DMS153 treated with DMSO at 0.1 percent for 48 hours (cell line): ENCODE measurements around the gene LCA5L.

Source experiments
- DNase-seq: peaks from one replicate; lab custom pipeline; 2025; ENCODE audit not compliant: unreplicated experiment; lab: John Stamatoyannopoulos, UW

The LCA5L gene

DNA sequence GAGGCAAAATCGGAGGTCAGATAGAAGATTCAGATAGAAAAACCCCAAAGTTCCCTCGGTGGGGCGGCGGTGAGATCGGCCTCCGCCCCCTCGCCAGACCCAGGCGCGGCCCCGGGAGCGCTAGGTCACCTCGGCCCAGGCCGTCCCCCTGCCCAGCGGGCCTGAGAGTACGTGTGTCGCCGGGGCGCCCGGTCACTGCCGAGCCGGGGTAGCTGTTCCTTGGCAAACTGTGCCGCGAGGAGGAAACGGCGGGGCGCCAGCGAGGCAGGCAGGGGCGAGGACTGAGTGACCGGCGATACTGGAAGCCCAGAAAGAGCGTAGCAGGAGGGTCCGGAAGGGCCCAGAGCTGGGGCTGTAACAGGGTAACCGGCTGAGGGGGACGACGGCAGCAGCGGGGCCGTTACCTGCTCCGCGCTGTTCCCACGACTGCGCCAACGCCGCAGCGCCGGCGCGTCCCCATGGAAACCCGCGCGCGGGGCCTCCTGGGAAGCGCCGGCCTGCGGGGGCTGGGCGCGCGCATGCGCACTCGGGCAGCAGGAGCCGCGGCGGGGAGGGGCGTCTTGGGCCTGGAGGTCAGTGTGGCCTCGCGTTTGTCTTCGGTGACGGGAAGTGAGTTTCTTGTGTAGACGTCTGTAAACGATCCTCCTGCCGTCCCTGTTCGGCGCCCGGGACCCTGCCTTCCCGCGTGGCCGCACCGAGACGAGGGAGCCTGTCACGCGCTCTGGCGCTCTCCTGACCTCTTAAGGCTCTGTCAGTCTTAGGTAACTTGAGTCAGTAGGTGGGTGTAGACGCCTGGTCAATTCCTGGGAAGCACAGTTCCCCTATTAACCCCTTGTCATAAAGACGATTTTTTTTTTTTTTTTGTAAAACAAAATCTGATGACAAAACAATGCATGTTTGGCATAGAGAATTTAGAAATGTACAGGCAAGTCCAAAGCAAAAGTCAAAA is at the start of gene LCA5L:
TSS of gene LCA5L (minus strand) at position 458 of the 949 bp plus-strand sequence. CDS start 17,285 bp downstream, outside the sequence.
- peak; percentile 86 for DNase-seq

DNA sequence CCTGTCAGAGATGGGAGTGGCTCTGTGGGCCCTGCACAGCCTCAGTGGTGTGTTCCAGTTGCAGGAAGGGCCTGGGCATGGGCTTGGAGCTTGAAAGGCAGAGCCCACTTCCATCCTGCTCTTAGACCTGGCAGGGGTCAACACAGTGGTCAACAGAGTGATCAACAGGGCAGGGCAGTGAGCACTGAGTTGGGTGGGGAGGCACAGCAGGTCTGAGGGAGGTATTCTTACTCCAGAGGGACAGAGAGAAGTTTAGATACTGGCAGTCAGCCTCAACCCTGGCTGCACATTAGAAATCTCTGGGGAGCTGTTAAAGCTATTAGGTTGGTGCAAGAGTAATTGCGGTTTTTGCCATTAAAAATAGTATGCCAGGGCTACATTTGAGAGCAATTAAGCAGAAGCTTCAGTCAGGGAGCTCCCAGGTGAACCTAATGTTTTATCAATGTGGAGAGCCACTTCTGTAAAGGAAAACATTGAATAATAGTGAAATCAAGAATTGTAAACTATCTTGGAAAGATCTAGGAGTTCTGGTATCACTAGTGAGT is 43.9 kb upstream of the LCA5L start:
- DNase-seq, result peak; percentile 14

DNA sequence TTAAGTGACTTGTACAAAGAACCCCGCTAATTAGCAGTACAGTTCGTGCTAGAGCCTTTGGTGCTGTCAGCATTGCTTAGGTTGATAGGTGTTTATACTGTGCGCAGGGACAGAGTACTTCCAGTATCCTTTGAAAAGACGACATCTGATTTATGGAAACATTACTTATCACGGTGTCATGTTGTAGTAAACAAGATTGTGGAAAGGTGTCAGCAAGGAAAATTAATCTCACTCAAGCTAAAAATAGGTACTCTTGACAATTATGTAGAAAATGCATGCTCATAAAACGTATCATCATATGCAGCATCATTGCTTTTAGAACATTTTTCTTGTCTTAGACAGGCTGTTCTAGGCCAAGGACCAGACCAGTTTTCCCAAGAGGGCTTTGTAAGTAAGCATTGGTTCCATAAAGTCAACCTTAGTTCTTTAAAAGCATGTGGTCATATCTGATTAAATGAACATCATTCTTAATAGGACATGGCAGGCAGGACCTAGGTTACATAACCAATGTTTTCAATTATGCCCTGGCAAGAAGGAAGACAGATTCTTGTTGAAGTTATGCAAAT is 39.2 kb upstream of the LCA5L start:
- no peak for DNase-seq

DNA sequence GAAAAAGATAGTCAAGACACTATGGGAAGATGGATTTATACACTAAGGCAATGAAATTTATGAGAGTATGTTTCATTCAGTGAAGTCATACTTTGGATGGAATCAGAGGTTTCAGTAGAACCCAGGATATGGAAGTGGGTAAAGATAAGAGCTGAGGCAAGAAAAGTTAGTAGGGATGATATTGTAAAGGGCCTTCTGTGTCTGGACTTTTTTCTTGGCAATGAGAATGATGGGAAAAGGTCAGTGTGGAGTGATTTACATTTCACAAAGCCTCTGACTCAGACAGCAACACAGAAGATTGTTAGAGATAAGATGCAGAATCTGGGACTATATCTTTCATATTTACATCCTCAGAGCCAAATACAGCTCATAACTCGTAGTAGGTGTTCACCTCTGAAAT is 38.3 kb upstream of the LCA5L start:
- DNase-seq, result no peak

DNA sequence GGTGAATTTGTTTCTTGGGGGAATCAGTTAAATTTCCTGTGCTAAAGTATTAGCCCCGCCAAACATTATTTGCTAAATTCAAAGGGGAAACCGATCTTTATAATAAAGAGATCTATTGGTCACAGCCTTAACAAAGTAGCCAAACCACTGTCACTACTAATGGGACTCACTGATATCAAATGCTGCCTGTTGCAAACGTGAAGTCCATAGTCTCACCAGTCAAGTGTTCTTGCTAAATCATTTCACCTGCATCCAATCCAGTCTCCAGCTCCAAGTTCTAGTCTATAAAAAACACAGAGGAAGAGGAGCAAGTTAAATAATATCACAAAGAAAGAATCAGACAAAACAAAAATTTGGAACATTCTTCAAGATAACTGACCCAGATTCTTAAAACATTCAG is 36.3 kb upstream of the LCA5L start:
- DNase-seq, result no peak

DNA sequence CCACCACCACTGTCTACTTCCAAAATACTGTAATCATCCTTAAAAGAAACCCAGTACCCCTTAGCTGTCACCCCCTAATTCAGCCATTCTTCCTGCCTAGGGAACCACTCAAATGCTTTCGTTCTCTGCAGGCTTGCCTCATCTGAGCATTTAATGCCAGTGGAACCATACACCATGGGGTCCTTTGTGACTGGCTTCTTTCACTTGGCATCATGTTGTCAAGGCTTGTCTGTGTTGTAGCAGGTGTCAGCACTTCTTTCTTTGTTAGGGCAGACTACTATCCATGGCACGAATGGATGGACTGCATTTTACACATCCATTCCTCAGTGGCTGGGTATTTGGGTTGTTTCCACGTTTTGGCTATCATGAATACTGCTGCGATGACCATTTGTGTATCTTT is 34.7 kb upstream of the LCA5L start:
- no peak for DNase-seq

DNA sequence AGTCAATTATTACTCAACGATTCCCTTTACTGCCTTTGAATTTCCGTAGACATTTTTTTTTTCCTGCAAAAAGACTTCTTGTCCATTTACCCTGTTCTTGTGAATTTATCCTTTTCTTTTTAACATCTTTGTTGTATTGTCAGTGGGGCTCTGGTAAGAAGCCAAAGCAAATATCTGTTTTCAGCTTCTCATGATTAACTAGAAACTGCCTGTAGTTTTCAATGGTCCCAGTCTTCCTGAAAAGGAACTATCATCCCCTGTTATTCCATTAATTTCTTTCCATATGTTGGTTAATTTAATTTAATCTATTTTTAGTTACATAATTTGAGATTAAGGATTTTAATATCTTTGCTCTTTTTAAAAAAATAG is 34.2 kb upstream of the LCA5L start:
- no peak for DNase-seq

DNA sequence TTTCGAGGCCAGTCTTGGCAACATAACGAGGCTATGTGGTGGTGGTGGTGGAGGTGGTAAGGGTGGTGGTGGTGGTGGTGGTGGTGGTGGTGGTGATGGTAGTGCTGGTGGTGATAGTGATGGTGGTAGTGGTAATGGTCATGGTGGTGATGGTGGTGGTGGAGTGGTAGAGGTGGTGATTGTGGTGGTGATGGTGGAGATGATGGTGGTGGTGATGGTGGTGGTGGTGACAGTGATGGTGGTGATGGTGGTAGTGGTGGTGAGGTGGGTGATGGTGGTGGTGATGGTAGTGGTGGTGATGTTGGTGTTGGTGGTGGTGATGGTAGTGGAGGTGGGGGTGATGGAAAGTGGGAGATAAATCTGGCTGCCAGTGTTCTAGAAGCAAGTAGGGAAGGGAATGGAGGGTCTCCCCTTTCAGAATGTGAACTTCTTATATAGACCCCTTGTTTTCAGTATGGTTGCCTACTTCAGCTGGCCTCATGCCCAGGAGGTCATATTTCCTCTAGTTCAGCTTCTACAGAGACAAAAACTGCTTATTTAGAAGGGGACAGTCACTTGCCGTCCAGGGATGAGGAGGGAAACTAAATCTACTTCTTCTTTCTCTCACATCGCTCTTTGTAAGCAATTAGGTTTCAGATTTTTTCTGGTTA is 33.7 kb upstream of the LCA5L start:
- DNase-seq, result no peak

DNA sequence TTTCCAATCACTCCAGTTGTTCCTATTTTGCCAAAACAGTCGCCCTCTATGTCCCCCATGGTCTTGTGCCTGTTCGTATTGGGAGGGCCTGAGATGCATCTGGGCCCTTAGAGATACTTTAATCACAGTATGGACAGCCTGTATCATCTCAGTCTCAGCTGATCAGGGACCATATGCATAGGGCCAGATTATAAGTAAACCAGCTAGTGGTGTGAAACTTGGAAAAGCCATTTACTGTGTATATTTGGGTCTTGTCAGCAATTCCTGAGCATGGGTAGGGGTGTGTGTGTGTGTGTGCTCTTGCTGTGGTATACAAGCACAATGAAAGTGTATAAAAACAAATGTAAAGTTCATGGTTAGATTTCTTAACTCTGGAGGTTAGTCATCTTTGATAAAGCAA is 29.0 kb upstream of the LCA5L start:
- DNase-seq, result no peak

DNA sequence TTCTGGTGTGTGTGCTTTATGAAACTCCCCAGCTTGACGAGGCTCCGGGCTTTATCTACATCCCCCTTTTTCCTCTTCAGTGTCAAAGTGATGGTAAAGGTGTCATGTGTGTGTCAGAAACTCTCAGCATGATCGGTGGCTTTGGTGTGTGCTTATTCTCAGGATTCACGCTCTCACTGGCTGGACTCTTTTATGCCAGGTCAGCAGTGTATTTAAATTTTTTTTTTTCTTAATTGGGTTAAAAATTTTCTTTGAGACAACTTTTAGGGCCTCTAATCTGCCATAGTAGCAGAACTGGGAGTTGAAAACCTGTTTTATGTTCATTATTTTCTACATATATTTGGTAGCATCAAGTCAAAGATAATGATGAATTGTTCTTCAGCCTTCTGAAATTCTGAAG is 27.2 kb upstream of the LCA5L start:
- no peak for DNase-seq

DNA sequence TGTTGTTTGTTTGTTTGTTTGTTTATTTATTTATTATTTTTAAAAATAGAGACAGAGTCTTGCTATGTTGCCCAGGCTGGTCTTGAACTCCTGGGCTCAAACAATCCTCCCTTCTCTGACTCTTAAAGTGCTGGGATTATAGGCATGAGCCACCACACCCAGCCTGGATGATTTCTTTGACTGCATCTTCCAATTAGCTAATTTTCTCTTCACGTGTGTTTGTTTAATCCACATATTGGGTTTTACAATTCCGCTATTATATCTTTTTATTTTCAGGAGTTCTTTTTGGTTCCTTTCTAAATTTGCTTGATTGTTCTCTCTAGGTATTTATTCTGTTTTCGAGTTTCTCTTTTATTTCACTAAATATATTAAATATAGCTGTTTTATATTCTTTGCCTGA is 26.0 kb upstream of the LCA5L start:
- no peak for DNase-seq

DNA sequence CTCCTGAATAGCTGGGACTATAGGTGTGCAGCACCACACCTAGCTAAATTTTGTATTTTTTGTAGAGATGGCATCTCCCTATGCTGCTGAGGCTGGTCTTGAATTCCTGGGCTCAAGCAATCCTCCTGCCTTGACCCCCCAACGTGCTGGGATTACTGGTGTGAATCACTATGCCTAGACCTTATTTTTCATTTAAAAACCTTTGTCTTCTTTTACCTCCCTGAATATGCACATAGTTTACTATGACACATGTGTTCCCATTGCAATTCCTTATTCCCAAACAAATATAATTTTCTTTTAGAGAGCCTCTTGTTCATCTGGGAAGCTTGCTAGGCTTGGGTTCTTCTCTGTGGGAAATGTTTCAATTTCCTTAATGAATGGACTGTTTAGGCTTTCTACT is 23.0 kb upstream of the LCA5L start:
- DNase-seq, result no peak

DNA sequence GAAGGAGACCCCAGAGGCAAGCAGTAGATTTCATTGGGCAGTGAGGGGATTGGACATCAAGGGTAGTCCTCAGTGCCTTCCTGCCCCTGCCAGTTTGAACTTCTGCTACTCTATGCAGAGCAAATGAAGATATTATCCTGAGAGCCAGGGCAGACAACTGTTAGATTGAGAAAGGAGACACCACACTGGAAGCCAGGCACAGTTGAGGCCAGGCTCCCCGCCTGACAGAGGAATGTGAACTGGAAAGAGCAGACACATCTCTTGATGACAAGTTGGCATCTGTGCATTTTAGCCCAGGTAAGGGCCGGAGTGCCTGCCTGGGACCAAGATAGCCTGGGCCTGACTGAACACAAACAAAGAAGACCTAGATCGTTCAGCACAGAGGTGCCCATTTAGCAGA is 22.2 kb upstream of the LCA5L start:
- no peak for DNase-seq

DNA sequence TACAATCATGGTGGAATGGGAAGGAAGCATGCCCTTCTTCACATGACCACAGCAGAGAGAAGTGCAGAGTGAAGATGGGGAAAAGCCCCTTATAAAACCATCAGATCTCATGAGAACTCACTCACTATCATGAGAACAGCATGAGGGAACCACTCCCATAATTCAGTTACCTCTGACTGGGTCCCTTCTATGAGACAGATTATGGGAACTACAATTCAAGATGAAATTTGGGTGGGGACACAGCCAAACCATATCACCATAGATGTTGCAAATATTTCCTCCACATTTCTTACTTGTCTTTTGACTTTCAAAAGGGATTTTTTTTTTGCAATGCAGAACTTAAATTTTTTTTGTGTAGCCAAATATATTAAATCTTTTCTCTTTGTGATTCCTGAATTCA is 21.0 kb upstream of the LCA5L start:
- DNase-seq, result no peak

DNA sequence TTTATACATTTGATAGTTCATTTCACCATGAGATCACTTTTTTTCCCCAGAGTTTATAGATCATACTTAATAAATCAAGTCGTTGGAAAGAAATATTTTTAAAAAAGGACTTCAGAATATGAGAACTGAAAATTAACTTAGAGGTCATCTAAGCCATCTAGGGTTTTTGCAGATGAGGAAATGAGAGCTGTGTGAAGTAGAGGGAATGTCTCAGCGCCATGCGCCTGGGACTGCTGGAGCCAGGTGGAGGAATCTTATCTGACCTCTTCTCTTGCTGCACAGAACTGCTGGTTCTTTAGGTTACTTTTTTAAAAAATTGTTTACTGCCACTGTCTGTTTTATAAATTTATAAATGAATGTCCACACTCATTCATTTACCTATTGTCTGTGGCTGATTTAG is 17.7 kb upstream of the LCA5L start:
- no peak for DNase-seq

DNA sequence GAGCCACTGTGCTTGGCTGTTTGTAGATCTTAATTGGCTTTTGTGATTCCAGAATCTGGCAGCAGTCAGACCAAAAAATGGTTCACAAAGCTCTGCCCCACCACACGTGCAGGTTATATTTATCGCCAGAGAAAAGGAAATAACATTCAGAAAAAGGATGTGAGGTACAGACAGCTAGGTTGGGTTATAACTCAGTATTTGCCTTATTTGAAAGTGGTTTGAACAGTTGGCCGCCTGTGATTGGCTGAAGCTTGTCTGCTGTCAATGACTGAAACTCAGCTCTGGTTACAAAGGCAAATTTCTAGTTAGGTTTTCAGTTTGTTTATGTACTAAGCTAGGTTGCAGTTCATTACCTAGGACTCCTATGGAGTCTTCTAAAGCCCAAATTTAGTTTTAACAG is 15.8 kb upstream of the LCA5L start:
- DNase-seq, result no peak

DNA sequence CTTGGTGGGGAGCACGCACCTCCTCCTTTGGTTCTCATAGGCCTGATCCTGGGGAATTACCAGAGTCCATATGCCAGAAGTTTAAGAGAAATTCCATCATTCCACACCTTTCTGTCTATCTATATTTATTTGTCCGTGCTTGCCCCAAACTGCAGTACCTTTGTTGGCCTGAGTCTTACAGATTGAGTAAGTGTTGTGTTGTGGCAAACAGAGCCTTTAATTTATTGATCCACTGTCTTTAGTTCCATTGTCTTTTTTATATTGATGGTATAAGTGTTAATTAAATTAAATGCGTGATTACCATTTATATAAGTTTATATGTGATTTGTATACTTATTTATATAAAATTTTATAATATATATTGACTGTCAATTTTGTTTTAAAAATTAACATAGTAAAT is 11.1 kb upstream of the LCA5L start:
- no peak for DNase-seq

DNA sequence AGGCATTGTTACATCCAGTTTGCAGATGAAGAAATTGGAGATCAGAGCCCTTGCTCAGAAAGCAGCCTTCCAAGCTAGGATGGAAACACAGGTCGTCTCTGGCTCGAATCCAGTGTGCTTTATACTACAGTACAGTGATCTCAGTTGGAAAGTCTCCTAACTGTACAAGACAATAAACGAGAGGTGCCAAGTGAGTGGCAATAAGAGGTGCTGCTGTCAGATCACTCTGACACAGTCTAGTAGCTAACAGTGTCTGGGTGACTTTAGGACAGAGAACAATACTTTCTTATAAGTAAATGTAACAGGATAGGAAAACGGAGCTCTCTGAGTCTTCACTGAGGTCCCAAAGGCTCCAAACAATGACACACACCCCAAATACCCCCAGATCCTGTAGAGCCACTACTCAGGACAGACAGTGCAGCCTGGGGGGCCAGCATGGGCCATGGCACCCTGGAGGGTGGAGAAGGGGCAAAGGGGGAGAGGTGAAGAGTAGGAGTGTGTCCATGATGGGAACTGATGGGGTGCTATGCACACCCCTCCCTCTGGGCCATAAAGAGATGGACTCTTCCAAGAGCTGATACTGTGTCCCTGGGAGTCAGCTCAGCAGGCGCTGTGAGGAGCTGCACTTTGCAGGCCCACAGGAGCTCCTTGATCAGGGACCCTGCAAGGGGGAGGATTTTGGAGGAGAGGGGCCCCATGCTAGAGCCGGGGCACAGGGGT is 9.5 kb upstream of the LCA5L start:
- no peak for DNase-seq

DNA sequence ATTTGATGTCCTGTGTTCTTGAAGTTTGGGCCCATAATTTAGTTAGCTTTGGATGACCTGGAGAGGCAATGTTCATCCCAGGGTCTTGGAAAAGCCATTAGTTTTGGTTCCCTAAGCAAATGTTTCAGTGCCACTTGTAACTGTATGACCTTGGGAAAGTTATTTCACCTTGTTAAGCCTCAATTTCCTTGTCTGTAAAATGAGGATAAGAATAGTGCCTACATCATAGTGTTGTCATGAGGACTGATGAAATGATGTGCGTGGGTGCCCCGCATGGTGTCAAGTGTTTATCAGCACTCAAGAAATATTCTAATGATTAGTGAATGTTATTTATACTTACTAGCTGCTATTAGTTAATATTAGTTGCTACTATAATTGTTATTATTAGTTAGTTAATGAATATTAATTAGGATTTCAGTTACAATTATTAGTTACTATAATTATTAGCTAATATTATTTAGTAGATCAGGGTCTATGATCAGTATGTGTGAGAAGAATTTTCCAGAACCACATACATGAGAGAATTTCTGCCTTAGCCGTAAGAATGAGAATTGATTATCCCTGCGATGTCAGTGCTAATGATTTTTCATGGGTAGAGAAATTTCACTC is 8.1 kb upstream of the LCA5L start:
- DNase-seq, result no peak

DNA sequence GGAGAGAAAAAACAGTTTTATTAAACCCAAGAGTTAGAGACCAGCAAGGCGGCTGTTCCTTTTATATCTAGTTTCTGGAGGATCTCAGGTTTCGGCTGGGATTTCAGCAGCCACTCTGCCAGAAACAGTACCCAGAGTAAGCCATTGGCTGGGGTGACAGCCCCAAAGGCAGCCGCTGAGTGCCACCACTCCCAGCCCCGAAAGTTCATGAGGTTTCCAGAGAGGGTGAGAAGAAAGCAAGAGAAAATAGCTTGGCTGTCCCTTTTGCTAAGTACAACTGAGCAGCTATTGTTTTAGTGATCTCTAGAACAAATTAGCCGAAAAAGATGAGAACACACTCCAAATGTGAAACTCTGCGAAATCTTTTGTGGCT is 7.4 kb upstream of the LCA5L start:
- no peak for DNase-seq
